Testis (tissue), 3 donors: ENCODE measurements around the gene ATAD3B. TPM values are rescaled to one million over a fixed set of nuclear protein-coding genes. Genes with fewer than 3 reads are reported as not detected.

Experiments used
- DNase-seq: peaks from one replicate; pipeline ENCODE4 v3.0.0-alpha.2; 2019
- H3K27ac ChIP-seq, 2 donors: fragments of 200-600 bp; sonication (generic); one replicate each; pipeline ENCODE4 v1.5.1; 2019
- H3K27me3 ChIP-seq: fragments of 200-600 bp; sonication (generic); one replicate; pipeline ENCODE4 v1.5.1; 2019
- H3K36me3 ChIP-seq: fragments of 200-600 bp; sonication (generic); one replicate; pipeline ENCODE4 v1.5.1; 2017; ENCODE audit warnings: low read depth; ENCODE audit errors: missing control alignments
- H3K4me1 ChIP-seq: fragments of 200-600 bp; sonication (generic); one replicate; pipeline ENCODE4 v1.5.1; 2019
- H3K4me3 ChIP-seq, 2 donors: fragments of 200-600 bp; sonication (generic); one replicate each; pipeline ENCODE4 v1.5.1; 2017 to 2019
- H3K9me3 ChIP-seq: fragments of 200-600 bp; sonication (generic); one replicate; pipeline ENCODE4 v1.5.1; 2017
- CTCF ChIP-seq, 3 experiments: fragments of 450-650 bp in 2 of 3; fragments of 200-600 bp in 1 of 3; sonication (generic) in 1 of 3; IDR thresholded peaks; one replicate each; pipeline ENCODE4 v1.5.1; 2016 to 2019; ENCODE audit warnings: antibody characterized with exemption in 3 of 3, mild to moderate bottlenecking in 2 of 3, moderate library complexity in 1 of 3
- POLR2A ChIP-seq: fragments of 450-650 bp; IDR thresholded peaks from one replicate; pipeline ENCODE4 v1.6.1; 2017; ENCODE audit warnings: antibody characterized with exemption, mild to moderate bottlenecking, moderate library complexity
- WGBS, 2 donors: methylation state at CpG; one replicate each; pipeline ENCODE4 v1.1.5; 2018; 5-methylcytosine and 5-hydroxymethylcytosine counted together
- intact Hi-C: fragments of 100-400 bp; cut with DNase I; formaldehyde crosslinking; loops from one replicate; pipeline ENCODE4 v1.15.1; 2023; ENCODE audit warnings: low total_unique reads
- polyA plus RNA-seq: library from polyadenylated mRNA; stranded (reverse); fragments of 350-450 nt; fragmentation: Illumina TruSeq; extraction: RNeasy Lipid Tissue Mini Kit (QIAGEN cat#74804); gene quantifications from one replicate; pipeline ENCODE4 v1.2.3, GENCODE V29; 2014; ENCODE audit warnings: low read depth, low replicate concordance; ENCODE audit not compliant: insufficient read depth
- total RNA-seq, 2 donors: library from RNA; depleted of rRNA; stranded (reverse); fragments of >200 nt; gene quantifications; one replicate each; pipeline ENCODE4 v1.2.3, GENCODE V29; 2016

The ATAD3B gene
- total and polyA plus RNA-seq, 3 donors from 2014 or later, result 19.1 to 55.6 (median 46.3) TPM

DNA sequence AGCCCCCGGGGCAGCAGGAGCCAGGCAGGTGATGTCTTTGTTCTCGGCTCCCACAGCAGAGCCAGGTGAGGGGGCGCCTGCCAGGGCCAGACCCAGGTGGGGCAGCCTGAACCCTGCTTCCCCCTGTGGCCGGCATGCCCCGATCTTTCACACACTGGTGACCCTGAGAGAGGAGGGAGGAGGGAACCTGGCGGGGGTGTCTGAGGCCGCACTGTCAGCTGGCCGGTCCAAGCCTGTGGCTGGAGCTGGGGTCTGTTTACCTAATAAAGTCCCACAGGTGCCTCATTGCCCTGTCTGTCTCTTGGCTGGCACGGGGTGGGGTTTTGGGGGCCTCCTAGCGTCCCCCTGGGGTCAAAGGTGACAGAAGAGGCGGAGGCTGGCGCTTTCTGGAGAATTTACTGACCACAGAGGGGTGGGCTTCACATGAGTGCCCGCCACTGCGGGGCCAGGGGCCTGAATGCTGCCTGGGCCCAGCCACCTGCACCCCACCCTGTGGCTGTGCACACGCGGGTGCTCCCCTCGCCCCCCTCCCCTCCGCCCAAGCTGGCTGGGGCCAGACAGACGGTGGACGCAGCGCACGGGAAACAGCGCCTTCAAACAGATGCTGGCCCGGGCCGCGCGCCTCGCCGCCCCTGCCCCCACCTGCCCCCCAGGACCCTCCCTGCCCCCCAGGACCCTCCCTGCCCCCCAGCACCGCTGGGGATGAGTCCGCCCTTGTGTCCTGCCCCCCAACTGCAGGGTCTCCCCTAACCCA is 63.0 kb downstream of the ATAD3B start:
- no peaks in the 10 kb centered on the region for H3K9me3 ChIP-seq
- WGBS, 2 donors, result 90 to 96% methylated on average over 12 to 30 of the region's 31 CpGs
- H3K4me3 ChIP-seq, result no peak overlapping the region
- H3K36me3 ChIP-seq, result no peaks in the 10 kb centered on the region
- no peak overlapping the region for H3K27ac ChIP-seq
- intact Hi-C loops, result no loop called here
- DNase-seq, result no peak
- H3K4me1 ChIP-seq, result peaks cover 6% of the 10 kb centered on the region
- no peak for TF ChIP-seq CTCF (IDR thresholded peaks at IDR 0.05)
- no peak for TF ChIP-seq POLR2A
- no peaks in the 10 kb centered on the region for H3K27me3 ChIP-seq

DNA sequence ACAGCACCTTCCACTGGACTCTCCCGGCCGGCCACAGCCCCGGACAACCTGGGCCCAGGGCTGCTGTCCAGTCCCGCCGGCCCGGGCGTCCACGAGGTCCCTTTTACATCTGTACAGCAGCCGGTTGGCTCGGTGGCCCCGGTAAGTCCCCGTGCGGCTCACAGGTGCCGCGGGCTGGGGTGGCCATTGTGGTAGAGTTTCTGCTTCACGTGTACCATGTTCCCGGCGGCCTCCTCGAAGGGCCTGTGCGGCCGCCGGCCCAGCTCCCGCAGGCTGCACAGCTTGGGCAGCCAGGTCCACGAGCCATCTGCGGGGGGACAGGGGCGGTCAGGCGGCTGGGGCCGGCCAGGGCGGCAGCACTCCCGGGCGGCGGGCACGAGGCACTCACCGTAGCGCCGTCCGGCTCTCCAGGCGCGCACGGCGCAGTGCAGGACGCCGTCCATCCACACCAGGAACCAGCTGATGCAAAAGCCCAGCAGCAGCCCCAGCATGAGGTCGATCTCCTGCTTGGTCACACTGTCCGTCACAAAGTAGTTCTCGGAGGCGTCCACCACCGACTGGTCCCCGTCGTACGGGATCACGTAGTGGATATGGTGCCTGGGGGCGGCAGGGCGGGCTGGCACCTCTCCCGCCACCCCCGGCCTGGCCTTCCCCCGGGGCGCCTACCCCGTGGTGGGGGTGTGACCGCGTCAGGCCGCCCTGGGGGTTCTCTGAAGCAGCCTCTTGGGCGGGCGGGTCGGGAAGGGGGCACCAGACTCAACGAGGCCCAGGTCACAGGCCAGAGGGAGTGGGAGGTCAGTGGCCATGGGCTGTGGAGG is 63.8 kb downstream of the ATAD3B start:
- Histone ChIP-seq H3K27ac (no peak overlapping the region), H3K36me3 (no peaks in the 10 kb centered on the region), H3K4me1 (peaks cover 8% of the 10 kb centered on the region), H3K4me3 (no peak overlapping the region), H3K27me3 (no peaks in the 10 kb centered on the region), H3K9me3 (no peaks in the 10 kb centered on the region)
- intact Hi-C loops, result no loop called here
- TF ChIP-seq CTCF (IDR thresholded peaks at IDR 0.05) (no peak), POLR2A (no peak)
- no peak for DNase-seq
- 93 to 96% methylated on average over 26 to 62 of the region's 66 CpGs for WGBS, 2 donors

- no peaks in the 10 kb centered on the region for H3K36me3 ChIP-seq
- DNase-seq, result no peak
- 86 to 91% methylated on average over 25 to 47 of the region's 48 CpGs for WGBS, 2 donors
- H3K9me3 ChIP-seq, result no peaks in the 10 kb centered on the region
- no peaks in the 10 kb centered on the region for H3K27me3 ChIP-seq
- no peak overlapping the region for H3K27ac ChIP-seq
- no peak for TF ChIP-seq POLR2A
- H3K4me3 ChIP-seq, result no peak overlapping the region
- H3K4me1 ChIP-seq, result peaks cover 11% of the 10 kb centered on the region
- intact Hi-C loops, result no loop called here
Measured at GRCh38 chr1:1536019-1536937, 64.7 kb downstream of the ATAD3B start.

- no peaks in the 10 kb centered on the region for H3K9me3 ChIP-seq
- intact Hi-C loops, result no loop called here
- DNase-seq, result no peak
- no peaks in the 10 kb centered on the region for H3K27me3 ChIP-seq
- peaks cover 11% of the 10 kb centered on the region for H3K4me1 ChIP-seq
- no peak overlapping the region for H3K4me3 ChIP-seq
- TF ChIP-seq CTCF (IDR thresholded peaks at IDR 0.05), result no peak
- no peak for TF ChIP-seq POLR2A
- H3K36me3 ChIP-seq, result no peaks in the 10 kb centered on the region
- H3K27ac ChIP-seq, result no peak overlapping the region
- WGBS, 2 donors, result 92 to 100% methylated on average over 1 to 14 of the region's 15 CpGs
Measured at GRCh38 chr1:1536938-1537546, 65.5 kb downstream of the ATAD3B start.
